PC-9 (cell line): ENCODE data around the gene MGAT5.

ENCODE experiments used
- EZH2 ChIP-seq: fragments of 200-600 bp; sonication (generic); IDR thresholded peaks from 2 replicates; pipeline ENCODE4 v1.8.0; 2017; ENCODE audit warnings: antibody characterized with exemption, low read depth
- TF ChIP-seq, protein P1 (sequence below): fragments of 200-600 bp; sonication (generic); conservative IDR thresholded peaks from 2 replicates; pipeline ENCODE4 v1.6.1; 2017; ENCODE audit warnings: mixed run types, antibody characterized with exemption, mild to moderate bottlenecking, moderate library complexity

DNA sequence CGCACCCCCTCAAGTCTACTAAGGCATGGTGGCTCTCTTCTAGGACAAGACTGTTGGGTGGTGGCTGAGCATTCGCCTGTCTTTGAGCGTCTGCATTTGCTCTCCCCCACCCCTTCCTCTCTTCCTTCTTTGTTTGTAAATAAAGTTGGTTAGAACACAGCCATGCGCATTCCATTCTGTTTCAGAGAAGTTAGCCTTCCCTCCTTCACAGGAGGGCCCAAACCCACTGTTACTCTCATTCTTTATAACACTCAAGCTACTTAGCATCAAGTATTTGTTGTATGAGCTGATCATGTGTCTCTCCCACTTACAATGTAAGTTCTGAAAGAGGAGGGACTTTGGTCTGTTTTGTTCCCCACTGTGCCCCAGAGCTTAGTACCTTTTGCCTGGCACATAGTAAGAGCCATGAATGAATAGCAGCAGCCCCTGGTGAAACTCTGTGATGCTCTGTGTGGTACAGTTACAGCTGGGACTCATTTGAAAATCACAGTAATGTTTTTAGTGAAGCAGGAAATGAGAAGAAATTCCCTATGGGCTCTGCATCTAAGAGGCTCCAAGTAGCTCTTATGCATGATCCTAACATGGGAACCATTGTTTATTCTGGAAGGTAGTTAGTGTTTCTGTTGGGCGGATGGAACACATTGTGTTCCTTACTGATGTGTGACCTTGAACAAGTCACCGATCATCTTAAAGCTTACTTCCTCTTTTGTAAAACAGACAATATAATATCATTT is 7.7 kb downstream of the MGAT5 start:
- TF ChIP-seq, protein P1, sequence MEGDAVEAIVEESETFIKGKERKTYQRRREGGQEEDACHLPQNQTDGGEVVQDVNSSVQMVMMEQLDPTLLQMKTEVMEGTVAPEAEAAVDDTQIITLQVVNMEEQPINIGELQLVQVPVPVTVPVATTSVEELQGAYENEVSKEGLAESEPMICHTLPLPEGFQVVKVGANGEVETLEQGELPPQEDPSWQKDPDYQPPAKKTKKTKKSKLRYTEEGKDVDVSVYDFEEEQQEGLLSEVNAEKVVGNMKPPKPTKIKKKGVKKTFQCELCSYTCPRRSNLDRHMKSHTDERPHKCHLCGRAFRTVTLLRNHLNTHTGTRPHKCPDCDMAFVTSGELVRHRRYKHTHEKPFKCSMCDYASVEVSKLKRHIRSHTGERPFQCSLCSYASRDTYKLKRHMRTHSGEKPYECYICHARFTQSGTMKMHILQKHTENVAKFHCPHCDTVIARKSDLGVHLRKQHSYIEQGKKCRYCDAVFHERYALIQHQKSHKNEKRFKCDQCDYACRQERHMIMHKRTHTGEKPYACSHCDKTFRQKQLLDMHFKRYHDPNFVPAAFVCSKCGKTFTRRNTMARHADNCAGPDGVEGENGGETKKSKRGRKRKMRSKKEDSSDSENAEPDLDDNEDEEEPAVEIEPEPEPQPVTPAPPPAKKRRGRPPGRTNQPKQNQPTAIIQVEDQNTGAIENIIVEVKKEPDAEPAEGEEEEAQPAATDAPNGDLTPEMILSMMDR, result no peak
- TF ChIP-seq EZH2, result no peak
